HG03354 (cell line): ENCODE measurements around the gene KCNH4.

Experiments
- ATAC-seq: cut with Tn5 transposase; IDR thresholded peaks from one replicate; pipeline ENCODE4 v1.9.1; 2021; ENCODE audit warnings: mild to moderate bottlenecking; ENCODE audit not compliant: unreplicated experiment, poor library complexity, severe bottlenecking

KCNH4 gene

GRCh38 chr17:42120770-42121769 lies 59.9 kb downstream of the KCNH4 start, which contains the start of gene KAT2A:
Gene KAT2A (minus strand): TSS chr17:42121367. CDS start chr17:42121304, 63 bp downstream.
- ATAC-seq, result peak; percentile 69

- ATAC-seq, result no peak
Measured at GRCh38 chr17:42120161-42120769, 60.7 kb downstream of the KCNH4 start.

GRCh38 chr17:42119301-42119700 lies 61.6 kb downstream of the KCNH4 start:
- ATAC-seq, result no peak

GRCh38 chr17:42118545-42118944 lies 62.4 kb downstream of the KCNH4 start:
- no peak for ATAC-seq

GRCh38 chr17:42118126-42118510 lies 62.8 kb downstream of the KCNH4 start:
- no peak for ATAC-seq

GRCh38 chr17:42117397-42118125 lies 63.4 kb downstream of the KCNH4 start:
- no peak for ATAC-seq

GRCh38 chr17:42116705-42117396 lies 64.1 kb downstream of the KCNH4 start:
- no peak for ATAC-seq

- no peak for ATAC-seq
Measured at GRCh38 chr17:42114118-42114517, 66.8 kb downstream of the KCNH4 start.

GRCh38 chr17:42113293-42114069 lies 67.5 kb downstream of the KCNH4 start:
- no peak for ATAC-seq

- peak; percentile 79 for ATAC-seq
Measured at GRCh38 chr17:42112552-42113176, 68.3 kb downstream of the KCNH4 start, which contains the start of gene DHX58. Gene DHX58 (minus strand): TSS chr17:42112714. CDS start chr17:42111892, 822 bp downstream.

GRCh38 chr17:42111871-42112551 lies 68.9 kb downstream of the KCNH4 start:
- peak; percentile 18 for ATAC-seq

- ATAC-seq, result no peak
Measured at GRCh38 chr17:42111265-42111636, 69.7 kb downstream of the KCNH4 start.

- no peak for ATAC-seq
Measured at GRCh38 chr17:42110301-42111264, 70.4 kb downstream of the KCNH4 start.

- ATAC-seq, result no peak
Measured at GRCh38 chr17:42109086-42109485, 71.9 kb downstream of the KCNH4 start.

GRCh38 chr17:42107597-42108576 lies 73.1 kb downstream of the KCNH4 start:
- peak; percentile 54 for ATAC-seq

GRCh38 chr17:42107124-42107523 lies 73.8 kb downstream of the KCNH4 start:
- ATAC-seq, result no peak
